ENCODE results near the gene WASF3. TPM values are rescaled to one million over a fixed set of nuclear protein-coding genes. Genes with fewer than 3 reads are reported as not detected.

The WASF3 gene
- total RNA-seq, 1 experiment from 2014 or later, result 3.4 TPM

DNA sequence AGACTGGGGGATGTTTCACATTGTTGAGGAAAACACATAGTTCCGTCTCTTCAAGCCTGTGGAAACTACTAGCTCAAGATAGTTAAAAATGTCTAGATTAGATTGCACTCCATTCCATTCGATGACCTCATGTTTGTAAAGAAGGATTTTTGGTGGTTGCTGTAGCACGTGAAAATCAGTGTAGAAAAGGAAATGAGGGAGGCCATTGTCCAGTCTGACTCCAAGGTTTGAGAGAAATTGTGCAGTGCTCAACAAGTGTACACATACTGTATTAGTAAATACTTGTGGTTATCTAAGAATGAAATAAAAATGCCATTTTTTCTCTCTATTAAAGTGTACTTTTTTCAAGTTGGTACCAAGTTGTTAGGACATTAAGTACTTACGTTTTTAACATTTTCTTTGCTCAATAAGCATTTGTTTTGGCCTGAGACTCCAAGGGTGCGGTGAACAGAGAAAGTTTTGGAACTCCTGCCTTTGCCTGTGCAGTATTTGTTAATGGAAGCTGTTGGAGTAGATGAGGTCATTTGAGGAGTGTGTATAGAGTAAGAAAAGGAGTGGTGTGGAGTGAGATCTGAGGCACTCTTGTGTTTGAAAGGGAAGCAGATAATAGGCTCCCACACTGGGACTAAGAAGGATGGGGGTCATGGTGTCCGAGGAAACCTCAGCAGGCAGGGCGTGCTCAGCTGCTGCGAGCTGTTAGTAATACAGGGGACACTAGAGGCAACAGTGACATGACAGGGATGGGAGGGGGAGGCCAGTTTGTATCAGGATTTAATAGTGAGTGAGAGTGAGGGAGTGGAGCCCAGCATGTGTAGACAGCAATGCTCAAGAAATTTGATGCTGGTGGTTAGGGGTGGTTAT lies 4.4 kb downstream of the WASF3 start:
- H3K9me3 ChIP-seq (ENCODE audit: control insufficient read depth in 1 of 2, insufficient read depth in 1 of 2, low read depth in 1 of 2, low read length in 2 of 2), result no peaks in the 10 kb centered on the region
- BruUV-seq (replicated peaks), result no TSS peak
- RAD21 ChIA-PET (ENCODE audit: low non-redundant PET in 1 of 2, low total read pairs in 2 of 2, uncharacterized antibody in 2 of 2, unreplicated experiment in 2 of 2), result no interaction called here
- DNase-seq (ENCODE audit: low read depth, low spot score) (no peak), ATAC-seq (no peak)
- H3K4me3 ChIP-seq (replicated peaks in 1 of 2; ENCODE audit: low read depth in 1 of 2, low read length in 2 of 2), result no peak overlapping the region
- H3K9ac ChIP-seq (ENCODE audit: low read length), result no peak overlapping the region
- POLR2A ChIA-PET, result no interaction called here
- TF ChIP-seq, protein P1, sequence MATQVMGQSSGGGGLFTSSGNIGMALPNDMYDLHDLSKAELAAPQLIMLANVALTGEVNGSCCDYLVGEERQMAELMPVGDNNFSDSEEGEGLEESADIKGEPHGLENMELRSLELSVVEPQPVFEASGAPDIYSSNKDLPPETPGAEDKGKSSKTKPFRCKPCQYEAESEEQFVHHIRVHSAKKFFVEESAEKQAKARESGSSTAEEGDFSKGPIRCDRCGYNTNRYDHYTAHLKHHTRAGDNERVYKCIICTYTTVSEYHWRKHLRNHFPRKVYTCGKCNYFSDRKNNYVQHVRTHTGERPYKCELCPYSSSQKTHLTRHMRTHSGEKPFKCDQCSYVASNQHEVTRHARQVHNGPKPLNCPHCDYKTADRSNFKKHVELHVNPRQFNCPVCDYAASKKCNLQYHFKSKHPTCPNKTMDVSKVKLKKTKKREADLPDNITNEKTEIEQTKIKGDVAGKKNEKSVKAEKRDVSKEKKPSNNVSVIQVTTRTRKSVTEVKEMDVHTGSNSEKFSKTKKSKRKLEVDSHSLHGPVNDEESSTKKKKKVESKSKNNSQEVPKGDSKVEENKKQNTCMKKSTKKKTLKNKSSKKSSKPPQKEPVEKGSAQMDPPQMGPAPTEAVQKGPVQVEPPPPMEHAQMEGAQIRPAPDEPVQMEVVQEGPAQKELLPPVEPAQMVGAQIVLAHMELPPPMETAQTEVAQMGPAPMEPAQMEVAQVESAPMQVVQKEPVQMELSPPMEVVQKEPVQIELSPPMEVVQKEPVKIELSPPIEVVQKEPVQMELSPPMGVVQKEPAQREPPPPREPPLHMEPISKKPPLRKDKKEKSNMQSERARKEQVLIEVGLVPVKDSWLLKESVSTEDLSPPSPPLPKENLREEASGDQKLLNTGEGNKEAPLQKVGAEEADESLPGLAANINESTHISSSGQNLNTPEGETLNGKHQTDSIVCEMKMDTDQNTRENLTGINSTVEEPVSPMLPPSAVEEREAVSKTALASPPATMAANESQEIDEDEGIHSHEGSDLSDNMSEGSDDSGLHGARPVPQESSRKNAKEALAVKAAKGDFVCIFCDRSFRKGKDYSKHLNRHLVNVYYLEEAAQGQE (IDR thresholded peaks at IDR 0.05; ENCODE audit: low read depth), result no peak
- TF ChIP-seq ZBTB33 (IDR thresholded peaks at IDR 0.05; ENCODE audit: extremely low read depth, insufficient replicate concordance, low read length), result no peak
- TF ChIP-seq, protein P2, sequence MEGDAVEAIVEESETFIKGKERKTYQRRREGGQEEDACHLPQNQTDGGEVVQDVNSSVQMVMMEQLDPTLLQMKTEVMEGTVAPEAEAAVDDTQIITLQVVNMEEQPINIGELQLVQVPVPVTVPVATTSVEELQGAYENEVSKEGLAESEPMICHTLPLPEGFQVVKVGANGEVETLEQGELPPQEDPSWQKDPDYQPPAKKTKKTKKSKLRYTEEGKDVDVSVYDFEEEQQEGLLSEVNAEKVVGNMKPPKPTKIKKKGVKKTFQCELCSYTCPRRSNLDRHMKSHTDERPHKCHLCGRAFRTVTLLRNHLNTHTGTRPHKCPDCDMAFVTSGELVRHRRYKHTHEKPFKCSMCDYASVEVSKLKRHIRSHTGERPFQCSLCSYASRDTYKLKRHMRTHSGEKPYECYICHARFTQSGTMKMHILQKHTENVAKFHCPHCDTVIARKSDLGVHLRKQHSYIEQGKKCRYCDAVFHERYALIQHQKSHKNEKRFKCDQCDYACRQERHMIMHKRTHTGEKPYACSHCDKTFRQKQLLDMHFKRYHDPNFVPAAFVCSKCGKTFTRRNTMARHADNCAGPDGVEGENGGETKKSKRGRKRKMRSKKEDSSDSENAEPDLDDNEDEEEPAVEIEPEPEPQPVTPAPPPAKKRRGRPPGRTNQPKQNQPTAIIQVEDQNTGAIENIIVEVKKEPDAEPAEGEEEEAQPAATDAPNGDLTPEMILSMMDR (IDR thresholded peaks at IDR 0.05 in 2 of 3, conservative IDR thresholded peaks at IDR 0.05 in 1 of 3; ENCODE audit: borderline replicate concordance in 1 of 3, insufficient read depth in 1 of 3, low read depth in 2 of 3, low read length in 2 of 3), result no peak
- TF ChIP-seq ZNF274 (IDR thresholded peaks at IDR 0.05; ENCODE audit: low read depth, low read length), result no peak
- no peak for TF ChIP-seq CBX3 (IDR thresholded peaks at IDR 0.05; ENCODE audit: low read depth)
- peaks cover 0 to 4% of the 10 kb centered on the region in 2 experiments; a peak in 1 of 4 replicates for H3K4me1 ChIP-seq (ENCODE audit: control insufficient read depth in 1 of 2, insufficient read depth in 2 of 2, low read length in 2 of 2)
- no peaks in the 10 kb centered on the region for H3K79me2 ChIP-seq (ENCODE audit: insufficient read depth, low read length)
- no peaks in the 10 kb centered on the region for H3K9me2 ChIP-seq (ENCODE audit: insufficient read depth)
- H3K4me2 ChIP-seq (ENCODE audit: low read length), result no peak overlapping the region
- intact Hi-C loops (cut with micrococcal nuclease), result no loop called here
- H2AFZ ChIP-seq (ENCODE audit: low read depth, low read length, poor library complexity, severe bottlenecking), result no peak overlapping the region
- H4K20me1 ChIP-seq (ENCODE audit: insufficient read depth), result no peaks in the 10 kb centered on the region
- peaks cover 50% of the 10 kb centered on the region; the same call in 1 of the 2 replicates for H3K27me3 ChIP-seq (ENCODE audit: insufficient read depth, low read length)
- no peaks in the 10 kb centered on the region for H3K36me3 ChIP-seq (ENCODE audit: control insufficient read depth in 1 of 2, insufficient read depth in 2 of 2, low read length in 2 of 2)
- H3K27ac ChIP-seq (ENCODE audit: low read depth, low read length), result no peak overlapping the region
- CTCF ChIA-PET, result no interaction called here
